Stomach (tissue), 9 donors: ENCODE data around the gene ALG14. TPM values are rescaled to one million over a fixed set of nuclear protein-coding genes. Genes with fewer than 3 reads are reported as not detected.

Experiments used
- DNase-seq, 2 donors: peaks; one replicate each; pipeline versions ENCODE4 v3.0.0 to v3.0.0-alpha.2; 2013 to 2019
- H3K27ac ChIP-seq, 5 donors: fragments of 200-600 bp in 4 of 5; sonication (generic) in 4 of 5; one replicate each; pipeline ENCODE4 v1.5.1; 2013 to 2019; ENCODE audit warnings: mild to moderate bottlenecking in 1 of 5, moderate library complexity in 1 of 5
- H3K27me3 ChIP-seq, 3 donors: fragments of 200-600 bp; sonication (generic); one replicate each; pipeline ENCODE4 v1.5.1; 2017 to 2019; ENCODE audit warnings: mixed run types in 1 of 3
- H3K36me3 ChIP-seq, 4 donors: fragments of 200-600 bp; sonication (generic); 1 replicate in 3 of 4; 2 replicates in 1 of 4; pipeline ENCODE4 v1.5.1; 2016 to 2019
- H3K4me1 ChIP-seq, 4 donors: fragments of 200-600 bp; sonication (generic); one replicate each; pipeline ENCODE4 v1.5.1; 2016 to 2019
- H3K4me3 ChIP-seq, 4 donors: fragments of 200-600 bp; sonication (generic) in 3 of 4; one replicate each; pipeline ENCODE4 v1.5.1; 2016 to 2019; ENCODE audit warnings: mild to moderate bottlenecking in 1 of 4
- H3K9me3 ChIP-seq, 4 donors: fragments of 200-600 bp; sonication (generic); one replicate each; pipeline ENCODE4 v1.5.1; 2016 to 2019
- EP300 ChIP-seq: sonication (generic); formaldehyde crosslinking; IDR thresholded peaks from one replicate; pipeline ENCODE4 v1.6.1; 2017; ENCODE audit warnings: antibody characterized with exemption
- POLR2A ChIP-seq, 4 donors: fragments of 450-650 bp; IDR thresholded peaks; one replicate each; pipeline ENCODE4 v1.6.1; 2016; ENCODE audit warnings: antibody characterized with exemption in 4 of 4, control low read depth in 2 of 4, mild to moderate bottlenecking in 1 of 4, moderate library complexity in 1 of 4
- POLR2AphosphoS5 ChIP-seq, 3 donors: sonication (generic); formaldehyde crosslinking; IDR thresholded peaks; one replicate each; pipeline ENCODE4 v1.6.1; 2016; ENCODE audit warnings: antibody characterized with exemption in 3 of 3
- WGBS, 5 donors: extraction: QIAGEN DNeasy Blood & Tissue Kit in 3 of 5; methylation state at CpG; one replicate each; pipeline versions ENCODE4 v1.1.5 to v1.1.7; 2013 to 2018; 5-methylcytosine and 5-hydroxymethylcytosine counted together
- intact Hi-C: fragments of 100-400 bp; cut with DNase I; formaldehyde crosslinking; loops from one replicate; pipeline ENCODE4 v1.15.1; 2023; ENCODE audit warnings: low total_unique reads
- polyA plus RNA-seq, 3 donors: library from polyadenylated mRNA; stranded (reverse); fragments of 200-250 nt; gene quantifications; one replicate each; pipeline ENCODE4 v1.2.3, GENCODE V29; 2013
- total RNA-seq, 5 donors: library from RNA; depleted of rRNA; stranded (reverse); fragments of >200 nt; gene quantifications; one replicate each; pipeline versions ENCODE4 v1.1.0 to v1.2.3, GENCODE V29; 2014 to 2016
- TF ChIP-seq, protein P1 (sequence below), 7 experiments: fragments of 450-650 bp in 4 of 7; fragments of 200-600 bp in 3 of 7; sonication (generic) in 3 of 7; IDR thresholded peaks; one replicate each; pipeline ENCODE4 v1.5.1; 2016 to 2019; ENCODE audit warnings: antibody characterized with exemption in 7 of 7, control low read depth in 2 of 7, mild to moderate bottlenecking in 1 of 7
- donor health status: healthy with polysubstance abuse.
- donor health status: Bipolar disorder and iron deficiency.
- donor health status: healthy.

The ALG14 gene
- total and polyA plus RNA-seq, 8 donors: under 0.01 to 3.5 (median 1.1) TPM; not detected in 1

DNA sequence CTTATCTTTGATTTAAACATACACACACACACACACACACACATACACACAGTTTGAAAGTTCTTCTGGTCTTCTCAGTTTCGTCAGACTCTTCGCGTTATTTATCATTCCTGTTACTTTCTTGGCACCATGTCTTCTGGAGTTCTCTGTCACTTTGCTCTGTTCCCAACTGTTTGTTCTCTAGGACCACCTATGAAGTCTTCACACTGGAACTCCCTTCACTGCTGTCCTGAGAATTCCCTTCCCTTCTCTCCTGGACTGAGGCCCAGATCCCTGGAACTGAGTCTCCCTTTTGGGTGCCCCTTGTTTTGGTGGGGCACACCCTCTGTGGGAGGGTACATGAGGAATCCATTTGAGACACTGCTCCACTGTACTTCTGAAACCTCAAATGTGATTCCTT is 30.5 kb downstream of the ALG14 start:
- Histone ChIP-seq H3K9me3 (no peaks in the 10 kb centered on the region), H3K36me3 (no peaks in the 10 kb centered on the region), H3K4me1 (peaks cover 0 to 27% (median 17%) of the 10 kb centered on the region in 4 donors), H3K4me3 (no peak overlapping the region), H3K27ac (peak overlapping the region in 4 of 5 donors; percentile 48 to 78 (median 62)), H3K27me3 (no peaks in the 10 kb centered on the region)
- 25 to 36% (median 28%) methylated on average over 3 of the region's 3 CpGs for whole genome bisulfite sequencing, 5 donors
- intact Hi-C loops: loop anchor here (5.0 kb wide), 1 partner anchor 190 kb away; no protein-coding TSS in a partner anchor
- TF ChIP-seq EP300 (no peak), POLR2AphosphoS5 (IDR thresholded peaks at IDR 0.05) (no peak), POLR2A (IDR thresholded peaks at IDR 0.05) (no peak)
- TF ChIP-seq, protein P1, sequence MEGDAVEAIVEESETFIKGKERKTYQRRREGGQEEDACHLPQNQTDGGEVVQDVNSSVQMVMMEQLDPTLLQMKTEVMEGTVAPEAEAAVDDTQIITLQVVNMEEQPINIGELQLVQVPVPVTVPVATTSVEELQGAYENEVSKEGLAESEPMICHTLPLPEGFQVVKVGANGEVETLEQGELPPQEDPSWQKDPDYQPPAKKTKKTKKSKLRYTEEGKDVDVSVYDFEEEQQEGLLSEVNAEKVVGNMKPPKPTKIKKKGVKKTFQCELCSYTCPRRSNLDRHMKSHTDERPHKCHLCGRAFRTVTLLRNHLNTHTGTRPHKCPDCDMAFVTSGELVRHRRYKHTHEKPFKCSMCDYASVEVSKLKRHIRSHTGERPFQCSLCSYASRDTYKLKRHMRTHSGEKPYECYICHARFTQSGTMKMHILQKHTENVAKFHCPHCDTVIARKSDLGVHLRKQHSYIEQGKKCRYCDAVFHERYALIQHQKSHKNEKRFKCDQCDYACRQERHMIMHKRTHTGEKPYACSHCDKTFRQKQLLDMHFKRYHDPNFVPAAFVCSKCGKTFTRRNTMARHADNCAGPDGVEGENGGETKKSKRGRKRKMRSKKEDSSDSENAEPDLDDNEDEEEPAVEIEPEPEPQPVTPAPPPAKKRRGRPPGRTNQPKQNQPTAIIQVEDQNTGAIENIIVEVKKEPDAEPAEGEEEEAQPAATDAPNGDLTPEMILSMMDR (IDR thresholded peaks at IDR 0.05): no peak
- peak in 1 of 2 donors; percentile 75 for DNase-seq

DNA sequence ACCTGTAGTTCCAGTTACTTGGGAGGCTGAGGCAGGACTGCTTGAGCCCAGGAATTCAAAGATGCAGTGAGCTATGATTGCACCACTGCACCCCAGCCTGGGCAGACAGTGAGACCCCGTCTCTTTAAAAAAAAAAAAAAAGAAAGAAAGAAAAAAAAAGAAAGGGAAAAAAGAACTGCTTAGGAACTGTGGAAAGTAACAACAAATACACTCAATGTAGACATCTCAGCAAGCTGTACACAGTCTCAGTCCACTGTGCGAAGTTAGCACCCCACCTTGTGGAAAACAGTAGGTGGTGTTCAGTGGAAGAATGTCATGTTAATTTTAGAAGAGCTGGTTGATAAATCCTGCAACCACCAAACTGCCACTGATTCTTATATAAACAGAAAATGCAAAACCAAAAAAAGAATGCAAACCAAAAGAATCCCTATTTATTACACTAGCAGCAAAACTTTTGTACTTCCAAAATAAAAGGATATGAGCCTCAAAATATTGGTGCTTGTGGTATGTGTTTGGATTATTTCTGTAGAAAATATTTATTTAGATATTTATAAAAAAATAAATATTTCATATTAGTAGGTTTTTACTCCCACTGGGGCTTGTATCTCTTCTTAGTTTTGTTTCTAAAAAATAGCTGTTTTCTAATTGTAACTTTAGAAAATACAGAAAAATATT is 31.1 kb downstream of the ALG14 start:
- no peaks in the 10 kb centered on the region for H3K27me3 ChIP-seq
- intact Hi-C loops: loop anchor here (5.0 kb wide), 1 partner anchor 189 kb away; no protein-coding TSS in a partner anchor
- peaks cover 0 to 27% (median 17%) of the 10 kb centered on the region in 4 donors for H3K4me1 ChIP-seq
- H3K9me3 ChIP-seq: no peaks in the 10 kb centered on the region
- no peak overlapping the region for H3K4me3 ChIP-seq
- 5 to 18% (median 9%) methylated on average over 2 of the region's 2 CpGs for WGBS, 5 donors
- DNase-seq: peak; percentile 59 to 93
- H3K36me3 ChIP-seq: no peaks in the 10 kb centered on the region
- H3K27ac ChIP-seq: peak overlapping the region in 4 of 5 donors; percentile 32 to 78 (median 60)
- peak in 1 of 3 donors; percentile 77 for TF ChIP-seq POLR2AphosphoS5 (IDR thresholded peaks at IDR 0.05)
- TF ChIP-seq EP300: no peak
- TF ChIP-seq, protein P1 (IDR thresholded peaks at IDR 0.05): peak in 6 of 7 experiments; percentile 26 to 91 (median 70)

DNA sequence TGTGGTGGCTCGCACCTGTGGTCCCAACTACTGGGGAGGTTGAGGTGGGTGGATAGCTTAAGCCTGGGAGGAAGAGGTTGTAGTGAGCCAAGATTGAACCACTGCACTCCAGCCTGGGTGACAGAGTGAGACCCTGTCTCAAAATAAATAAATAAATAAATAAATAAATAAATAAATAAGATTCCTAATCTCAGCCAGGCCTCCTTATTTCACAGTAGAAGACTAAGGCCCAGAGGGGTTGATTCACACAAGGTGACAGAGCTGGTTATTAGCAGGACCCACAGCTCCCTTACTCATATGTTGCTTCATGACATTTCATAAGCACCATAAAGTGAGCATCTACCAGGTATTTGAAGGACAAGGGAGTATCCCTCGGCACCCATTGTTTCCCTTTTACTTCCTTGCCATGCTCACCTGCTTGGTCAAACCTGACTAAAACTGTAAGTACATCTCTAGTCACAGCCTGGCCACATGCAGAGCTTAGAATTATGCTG is 32.7 kb downstream of the ALG14 start:
- TF ChIP-seq, protein P1 (IDR thresholded peaks at IDR 0.05): no peak
- no peak for TF ChIP-seq POLR2A (IDR thresholded peaks at IDR 0.05)
- TF ChIP-seq POLR2AphosphoS5 (IDR thresholded peaks at IDR 0.05): no peak
- no peak for TF ChIP-seq EP300
- no peak overlapping the region for H3K4me3 ChIP-seq
- no peak overlapping the region for H3K27ac ChIP-seq
- intact Hi-C loops: loop anchor here (5.0 kb wide), 1 partner anchor 188 kb away; no protein-coding TSS in a partner anchor
- H3K27me3 ChIP-seq: no peaks in the 10 kb centered on the region
- H3K9me3 ChIP-seq: no peaks in the 10 kb centered on the region
- H3K36me3 ChIP-seq: no peaks in the 10 kb centered on the region
- peaks cover 0 to 27% (median 17%) of the 10 kb centered on the region in 4 donors for H3K4me1 ChIP-seq
- no peak for DNase-seq
- WGBS, 5 donors: 78 to 91% (median 88%) methylated on average over 2 of the region's 2 CpGs

DNA sequence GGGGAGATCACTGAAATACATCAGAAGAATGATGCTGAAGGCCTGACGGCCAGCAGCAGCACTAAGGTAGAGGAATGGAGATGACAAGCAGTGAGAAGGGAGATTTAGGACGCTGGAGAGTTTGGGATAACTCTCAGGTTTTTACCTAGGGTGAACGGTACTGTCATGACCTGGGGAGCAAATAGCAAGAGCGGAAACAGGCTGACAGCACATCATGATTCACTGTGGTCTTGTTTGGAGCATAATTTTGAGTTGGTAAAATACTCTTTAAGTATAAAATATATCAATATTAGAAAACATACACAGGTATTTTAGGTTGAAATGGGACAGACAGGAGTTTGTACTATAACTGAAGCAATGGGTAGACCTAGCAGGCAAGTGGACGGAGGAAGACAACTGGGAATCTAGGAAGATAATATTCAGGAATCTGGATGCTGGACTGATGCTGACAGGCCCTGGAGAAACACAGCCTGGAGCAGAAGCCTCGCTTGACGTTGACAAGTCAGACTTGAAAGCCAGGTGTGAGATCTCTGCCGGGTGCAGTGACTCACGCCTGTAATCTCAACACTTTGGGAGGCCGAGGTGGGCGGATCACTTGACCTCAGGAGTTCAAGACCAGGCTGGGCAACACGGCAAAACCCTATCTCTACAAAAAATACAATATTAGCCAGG is 33.3 kb downstream of the ALG14 start:
- Histone ChIP-seq H3K9me3 (no peaks in the 10 kb centered on the region), H3K27me3 (no peaks in the 10 kb centered on the region), H3K4me3 (no peak overlapping the region), H3K27ac (no peak overlapping the region), H3K4me1 (peaks cover 0 to 27% (median 17%) of the 10 kb centered on the region in 4 donors), H3K36me3 (no peaks in the 10 kb centered on the region)
- intact Hi-C loops: loop anchor here (5.0 kb wide), 1 partner anchor 187 kb away; no protein-coding TSS in a partner anchor
- 66 to 74% (median 70%) methylated on average over 12 of the region's 12 CpGs for WGBS, 5 donors
- TF ChIP-seq POLR2AphosphoS5 (IDR thresholded peaks at IDR 0.05): no peak
- TF ChIP-seq, protein P1 (IDR thresholded peaks at IDR 0.05): no peak
- TF ChIP-seq POLR2A (IDR thresholded peaks at IDR 0.05): no peak
- TF ChIP-seq EP300: no peak
- DNase-seq: no peak
